ENCODE measurements around the gene SLC38A8. TPM values are rescaled to one million over a fixed set of nuclear protein-coding genes. Genes with fewer than 3 reads are reported as not detected.

The SLC38A8 gene
- total RNA-seq, 2 experiments from 2014 or later, result not detected

GRCh38 chr16:84021488-84021887 lies 21.1 kb downstream of the SLC38A8 start:
- Histone ChIP-seq H3K27ac (ENCODE audit: low read depth, low read length, poor library complexity, severe bottlenecking) (no peak overlapping the region), H3K9me3 (ENCODE audit: low read length) (no peaks in the 10 kb centered on the region), H3K36me3 (ENCODE audit: insufficient read depth, low read length) (no peaks in the 10 kb centered on the region), H3K9me2 (ENCODE audit: insufficient read depth, low read length) (no peaks in the 10 kb centered on the region), H3K4me3 (ENCODE audit: low read depth, low read length, poor library complexity, severe bottlenecking) (no peak overlapping the region), H4K20me1 (ENCODE audit: insufficient read depth, low read length) (no peaks in the 10 kb centered on the region), H2AFZ (ENCODE audit: low read length) (no peak overlapping the region), H3K79me2 (ENCODE audit: insufficient read depth, low read depth, low read length) (no peaks in the 10 kb centered on the region), H3K4me2 (ENCODE audit: low read length) (no peak overlapping the region), H3K4me1 (ENCODE audit: insufficient read depth, low read length, poor library complexity, severe bottlenecking) (no peaks in the 10 kb centered on the region)
- intact Hi-C loops (cut with micrococcal nuclease; ENCODE audit: unreplicated experiment), result no loop called here
- no TSS peak for BruUV-seq (replicated peaks)
- TF ChIP-seq EZH2phosphoT487 (IDR thresholded peaks at IDR 0.05; ENCODE audit: borderline replicate concordance, low read depth, low read length), result no peak
- TF ChIP-seq, protein P1, sequence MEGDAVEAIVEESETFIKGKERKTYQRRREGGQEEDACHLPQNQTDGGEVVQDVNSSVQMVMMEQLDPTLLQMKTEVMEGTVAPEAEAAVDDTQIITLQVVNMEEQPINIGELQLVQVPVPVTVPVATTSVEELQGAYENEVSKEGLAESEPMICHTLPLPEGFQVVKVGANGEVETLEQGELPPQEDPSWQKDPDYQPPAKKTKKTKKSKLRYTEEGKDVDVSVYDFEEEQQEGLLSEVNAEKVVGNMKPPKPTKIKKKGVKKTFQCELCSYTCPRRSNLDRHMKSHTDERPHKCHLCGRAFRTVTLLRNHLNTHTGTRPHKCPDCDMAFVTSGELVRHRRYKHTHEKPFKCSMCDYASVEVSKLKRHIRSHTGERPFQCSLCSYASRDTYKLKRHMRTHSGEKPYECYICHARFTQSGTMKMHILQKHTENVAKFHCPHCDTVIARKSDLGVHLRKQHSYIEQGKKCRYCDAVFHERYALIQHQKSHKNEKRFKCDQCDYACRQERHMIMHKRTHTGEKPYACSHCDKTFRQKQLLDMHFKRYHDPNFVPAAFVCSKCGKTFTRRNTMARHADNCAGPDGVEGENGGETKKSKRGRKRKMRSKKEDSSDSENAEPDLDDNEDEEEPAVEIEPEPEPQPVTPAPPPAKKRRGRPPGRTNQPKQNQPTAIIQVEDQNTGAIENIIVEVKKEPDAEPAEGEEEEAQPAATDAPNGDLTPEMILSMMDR (conservative IDR thresholded peaks at IDR 0.05; ENCODE audit: low read length), result no peak
- ChIA-PET POLR2A (no interaction called here), CTCF (ENCODE audit: unreplicated experiment) (no interaction called here)
- DNase-seq (ENCODE audit: low spot score), result no peak

DNA sequence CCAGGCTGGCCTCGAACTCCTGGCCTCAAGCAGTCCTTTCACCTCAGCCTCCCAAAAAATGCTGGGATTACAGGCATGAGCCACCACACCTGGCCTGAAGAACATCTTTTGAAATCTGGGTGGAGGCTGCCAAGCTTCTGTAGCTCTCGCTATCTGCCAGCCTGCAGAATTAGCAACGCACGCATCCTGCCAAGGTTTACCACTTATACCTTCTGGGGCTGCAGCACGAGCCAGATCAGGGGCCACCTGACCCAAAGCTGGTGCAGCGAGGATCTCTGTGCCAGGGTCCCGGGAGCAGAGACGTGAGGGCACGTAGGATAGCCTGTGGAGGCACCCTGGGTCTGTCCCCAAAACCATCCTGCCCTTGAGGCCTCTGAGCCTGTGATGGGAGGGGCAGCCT lies 22.2 kb downstream of the SLC38A8 start:
- no peak for DNase-seq (ENCODE audit: low spot score)
- Histone ChIP-seq H3K9me2 (ENCODE audit: insufficient read depth, low read length) (no peaks in the 10 kb centered on the region), H2AFZ (ENCODE audit: low read length) (no peak overlapping the region), H4K20me1 (ENCODE audit: insufficient read depth, low read length) (no peaks in the 10 kb centered on the region), H3K27ac (ENCODE audit: low read depth, low read length, poor library complexity, severe bottlenecking) (no peak overlapping the region), H3K36me3 (ENCODE audit: insufficient read depth, low read length) (no peaks in the 10 kb centered on the region), H3K4me2 (ENCODE audit: low read length) (no peak overlapping the region), H3K4me3 (ENCODE audit: low read depth, low read length, poor library complexity, severe bottlenecking) (no peak overlapping the region), H3K79me2 (ENCODE audit: insufficient read depth, low read depth, low read length) (no peaks in the 10 kb centered on the region), H3K4me1 (ENCODE audit: insufficient read depth, low read length, poor library complexity, severe bottlenecking) (no peaks in the 10 kb centered on the region), H3K9me3 (ENCODE audit: low read length) (no peaks in the 10 kb centered on the region)
- POLR2A ChIA-PET, result no interaction called here
- no TSS peak for BruUV-seq (replicated peaks)
- TF ChIP-seq, protein P1 (conservative IDR thresholded peaks at IDR 0.05; ENCODE audit: low read length), result no peak
- TF ChIP-seq EZH2phosphoT487 (IDR thresholded peaks at IDR 0.05; ENCODE audit: borderline replicate concordance, low read depth, low read length), result no peak
- intact Hi-C loops (cut with micrococcal nuclease; ENCODE audit: unreplicated experiment), result no loop called here
- CTCF ChIA-PET (ENCODE audit: unreplicated experiment), result no interaction called here

- H3K9me2 ChIP-seq (ENCODE audit: insufficient read depth, low read length), result no peaks in the 10 kb centered on the region
- no TSS peak for BruUV-seq (replicated peaks)
Observed at GRCh38 chr16:84018710-84019109, 23.9 kb downstream of the SLC38A8 start.

More at GRCh38 chr16:84018710-84019109, 23.9 kb downstream of the SLC38A8 start:
- Histone ChIP-seq H3K79me2 (ENCODE audit: insufficient read depth, low read depth, low read length) (no peaks in the 10 kb centered on the region), H3K27ac (ENCODE audit: low read depth, low read length, poor library complexity, severe bottlenecking) (no peak overlapping the region), H3K4me1 (ENCODE audit: insufficient read depth, low read length, poor library complexity, severe bottlenecking) (peaks cover 4% of the 10 kb centered on the region), H3K4me3 (ENCODE audit: low read depth, low read length, poor library complexity, severe bottlenecking) (no peak overlapping the region), H4K20me1 (ENCODE audit: insufficient read depth, low read length) (no peaks in the 10 kb centered on the region), H2AFZ (ENCODE audit: low read length) (no peak overlapping the region), H3K4me2 (ENCODE audit: low read length) (no peak overlapping the region), H3K9me3 (ENCODE audit: low read length) (no peaks in the 10 kb centered on the region), H3K36me3 (ENCODE audit: insufficient read depth, low read length) (no peaks in the 10 kb centered on the region)
- TF ChIP-seq EZH2phosphoT487 (IDR thresholded peaks at IDR 0.05; ENCODE audit: borderline replicate concordance, low read depth, low read length), result no peak
- TF ChIP-seq, protein P1 (conservative IDR thresholded peaks at IDR 0.05; ENCODE audit: low read length), result no peak
- ChIA-PET POLR2A (no interaction called here), CTCF (ENCODE audit: unreplicated experiment) (no interaction called here)
- intact Hi-C loops (cut with micrococcal nuclease; ENCODE audit: unreplicated experiment), result loop anchor here (10.0 kb wide), 1 partner anchor 214 kb away; the partner anchor contains the start of gene HSBP1
- no peak for DNase-seq (ENCODE audit: low spot score)

All from OCI-LY7 (cell line).